ENCODE results near the gene ZNF77. TPM values are rescaled to one million over a fixed set of nuclear protein-coding genes. Genes with fewer than 3 reads are reported as not detected.

The ZNF77 gene
- total RNA-seq, 1 experiment from 2014 or later = 5.9 TPM

DNA sequence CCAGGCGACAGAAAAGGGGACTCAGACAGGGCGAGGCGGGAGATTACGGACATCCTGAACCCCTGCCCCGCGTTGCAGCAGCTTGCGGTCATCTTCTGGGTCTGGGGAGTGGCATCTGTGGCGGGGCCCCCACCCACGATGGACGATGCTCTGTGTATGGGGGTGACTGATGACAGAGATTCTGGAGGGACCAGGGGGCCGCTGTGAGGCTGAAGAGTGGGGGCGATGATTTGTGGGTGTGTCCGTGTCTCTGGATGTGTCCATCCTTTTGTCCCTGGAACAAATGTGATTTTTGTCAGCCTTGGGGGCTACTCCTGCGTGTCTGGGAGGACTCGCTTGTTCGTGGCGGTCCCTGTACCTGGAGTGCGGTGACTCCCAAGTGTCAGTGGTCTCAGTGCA lies 17.7 kb downstream of the ZNF77 start:
- no TSS peak for BruUV-seq (replicated peaks)
- CTCF ChIA-PET = no interaction called here
- POLR2A ChIA-PET = no interaction called here
- Histone ChIP-seq H3K9me2 (ENCODE audit: insufficient read depth) (no peaks in the 10 kb centered on the region), H3K36me3 (ENCODE audit: control insufficient read depth in 1 of 2, insufficient read depth in 2 of 2, low read length in 2 of 2) (0 out of 4 replicates have a peak, but pooled peaks cover 0 to 4% of the 10 kb centered on the region in 2 experiments), H2AFZ (ENCODE audit: low read depth, low read length, poor library complexity, severe bottlenecking) (no peak overlapping the region), H3K27ac (ENCODE audit: low read depth, low read length) (no peak overlapping the region), H3K9me3 (ENCODE audit: control insufficient read depth in 1 of 2, insufficient read depth in 1 of 2, low read depth in 1 of 2, low read length in 2 of 2) (peaks cover 2 to 4% of the 10 kb centered on the region in 2 experiments; a peak in 2 of 4 replicates), H3K27me3 (ENCODE audit: insufficient read depth, low read length) (no peaks in the 10 kb centered on the region), H3K79me2 (ENCODE audit: insufficient read depth, low read length) (no peaks in the 10 kb centered on the region), H3K4me3 (replicated peaks in 1 of 2; ENCODE audit: low read depth in 1 of 2, low read length in 2 of 2) (no peak overlapping the region), H3K4me2 (ENCODE audit: low read length) (no peak overlapping the region), H3K4me1 (ENCODE audit: control insufficient read depth in 1 of 2, insufficient read depth in 2 of 2, low read length in 2 of 2) (no peaks in the 10 kb centered on the region), H4K20me1 (ENCODE audit: insufficient read depth) (no peaks in the 10 kb centered on the region), H3K9ac (ENCODE audit: low read length) (no peak overlapping the region)
- intact Hi-C loops (cut with micrococcal nuclease) = no loop called here
- RAD21 ChIA-PET (ENCODE audit: low non-redundant PET in 1 of 2, low total read pairs in 2 of 2, uncharacterized antibody in 2 of 2, unreplicated experiment in 2 of 2) = no interaction called here
- ATAC-seq (no peak), DNase-seq (ENCODE audit: low read depth, low spot score) (no peak)
- no peak for TF ChIP-seq ZNF274 (IDR thresholded peaks at IDR 0.05; ENCODE audit: low read depth, low read length)
- no peak for TF ChIP-seq SIN3A (IDR thresholded peaks at IDR 0.05; ENCODE audit: low read depth)
- TF ChIP-seq ZFX (IDR thresholded peaks at IDR 0.05) = no peak
- no peak for TF ChIP-seq EZH2 (IDR thresholded peaks at IDR 0.05)
- no peak for TF ChIP-seq JUND (IDR thresholded peaks at IDR 0.05)
- no peak for TF ChIP-seq RAD21 (IDR thresholded peaks at IDR 0.05; ENCODE audit: low read depth)
- no peak for TF ChIP-seq YY1 (IDR thresholded peaks at IDR 0.05; ENCODE audit: extremely low read depth, insufficient replicate concordance, low read depth, low read length)
- TF ChIP-seq POLR2A (IDR thresholded peaks at IDR 0.05; ENCODE audit: borderline replicate concordance, extremely low read depth, insufficient read depth, insufficient read length) = no peak
- TF ChIP-seq, protein P1, sequence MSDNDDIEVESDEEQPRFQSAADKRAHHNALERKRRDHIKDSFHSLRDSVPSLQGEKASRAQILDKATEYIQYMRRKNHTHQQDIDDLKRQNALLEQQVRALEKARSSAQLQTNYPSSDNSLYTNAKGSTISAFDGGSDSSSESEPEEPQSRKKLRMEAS (IDR thresholded peaks at IDR 0.05) = no peak
- TF ChIP-seq CBX3 (IDR thresholded peaks at IDR 0.05; ENCODE audit: low read depth) = no peak
- no peak for TF ChIP-seq EGR1 (IDR thresholded peaks at IDR 0.05; ENCODE audit: low read depth)
- TF ChIP-seq, protein P2, sequence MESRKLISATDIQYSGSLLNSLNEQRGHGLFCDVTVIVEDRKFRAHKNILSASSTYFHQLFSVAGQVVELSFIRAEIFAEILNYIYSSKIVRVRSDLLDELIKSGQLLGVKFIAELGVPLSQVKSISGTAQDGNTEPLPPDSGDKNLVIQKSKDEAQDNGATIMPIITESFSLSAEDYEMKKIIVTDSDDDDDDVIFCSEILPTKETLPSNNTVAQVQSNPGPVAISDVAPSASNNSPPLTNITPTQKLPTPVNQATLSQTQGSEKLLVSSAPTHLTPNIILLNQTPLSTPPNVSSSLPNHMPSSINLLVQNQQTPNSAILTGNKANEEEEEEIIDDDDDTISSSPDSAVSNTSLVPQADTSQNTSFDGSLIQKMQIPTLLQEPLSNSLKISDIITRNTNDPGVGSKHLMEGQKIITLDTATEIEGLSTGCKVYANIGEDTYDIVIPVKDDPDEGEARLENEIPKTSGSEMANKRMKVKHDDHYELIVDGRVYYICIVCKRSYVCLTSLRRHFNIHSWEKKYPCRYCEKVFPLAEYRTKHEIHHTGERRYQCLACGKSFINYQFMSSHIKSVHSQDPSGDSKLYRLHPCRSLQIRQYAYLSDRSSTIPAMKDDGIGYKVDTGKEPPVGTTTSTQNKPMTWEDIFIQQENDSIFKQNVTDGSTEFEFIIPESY (IDR thresholded peaks at IDR 0.05; ENCODE audit: extremely low read depth, insufficient replicate concordance, low read length) = no peak
- TF ChIP-seq EZH2phosphoT487 (IDR thresholded peaks at IDR 0.05; ENCODE audit: borderline replicate concordance) = no peak
- no peak for TF ChIP-seq ELF1 (IDR thresholded peaks at IDR 0.05; ENCODE audit: borderline replicate concordance, low read depth)
- no peak for TF ChIP-seq SRF (IDR thresholded peaks at IDR 0.05; ENCODE audit: low read depth)
- TF ChIP-seq CEBPB (IDR thresholded peaks at IDR 0.05; ENCODE audit: low read depth) = no peak
- TF ChIP-seq, protein P3, sequence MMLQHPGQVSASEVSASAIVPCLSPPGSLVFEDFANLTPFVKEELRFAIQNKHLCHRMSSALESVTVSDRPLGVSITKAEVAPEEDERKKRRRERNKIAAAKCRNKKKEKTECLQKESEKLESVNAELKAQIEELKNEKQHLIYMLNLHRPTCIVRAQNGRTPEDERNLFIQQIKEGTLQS (IDR thresholded peaks at IDR 0.05) = no peak
- TF ChIP-seq FOSL1 (IDR thresholded peaks at IDR 0.05; ENCODE audit: low read depth) = no peak

All from HCT116 (cell line).